Measurements from ENCODE around the gene VAPA.
"Not testable (repeated sequence)": the region's sequence is repeated elsewhere in the genome, so short reads cannot be mapped to it uniquely, and the experiment has no call there.

Gene VAPA

GRCh38 chr18:9876867-9877654 lies 36.8 kb upstream of the VAPA start:
- TF ChIP-seq POLR2A (IDR thresholded peaks at IDR 0.05; ENCODE audit: low read depth, low read length), result no peak
- FAIRE-seq (peak; percentile 98), DNase-seq (ENCODE audit: insufficient read length, low spot score) (peak; percentile 29)

GRCh38 chr18:9877655-9878014 lies 36.2 kb upstream of the VAPA start:
- FAIRE-seq, result no peak
- DNase-seq (ENCODE audit: insufficient read length, low spot score), result no peak
- TF ChIP-seq POLR2A (IDR thresholded peaks at IDR 0.05; ENCODE audit: low read depth, low read length), result no peak

GRCh38 chr18:9878095-9878494 lies 35.7 kb upstream of the VAPA start:
- no peak for DNase-seq (ENCODE audit: insufficient read length, low spot score)
- no peak for FAIRE-seq
- no peak for TF ChIP-seq POLR2A (IDR thresholded peaks at IDR 0.05; ENCODE audit: low read depth, low read length)

GRCh38 chr18:9878783-9879242 lies 35.0 kb upstream of the VAPA start:
- TF ChIP-seq POLR2A (IDR thresholded peaks at IDR 0.05; ENCODE audit: low read depth, low read length), result no peak
- DNase-seq (ENCODE audit: insufficient read length, low spot score) (no peak), FAIRE-seq (no peak)

GRCh38 chr18:9884090-9884489 lies 29.7 kb upstream of the VAPA start:
- DNase-seq (ENCODE audit: insufficient read length, low spot score), result no peak
- TF ChIP-seq POLR2A (IDR thresholded peaks at IDR 0.05; ENCODE audit: low read depth, low read length), result no peak
- FAIRE-seq, result no peak

GRCh38 chr18:9884532-9885140 lies 29.2 kb upstream of the VAPA start:
- TF ChIP-seq POLR2A (IDR thresholded peaks at IDR 0.05; ENCODE audit: low read depth, low read length), result no peak
- FAIRE-seq, result no peak

GRCh38 chr18:9885170-9886004 lies 28.4 kb upstream of the VAPA start, which contains the start of gene TXNDC2:
Gene TXNDC2, plus strand, starts transcription at chr18:9885973. Its CDS starts 708 bp downstream, at chr18:9886681.
- no peak for FAIRE-seq
- DNase-seq (ENCODE audit: insufficient read length, low spot score), result no peak

More at GRCh38 chr18:9884532-9885140, 29.2 kb upstream of the VAPA start:
- DNase-seq (ENCODE audit: insufficient read length, low spot score), result no peak

GRCh38 chr18:9886005-9886348 lies 27.8 kb upstream of the VAPA start:
- FAIRE-seq (no peak), DNase-seq (ENCODE audit: insufficient read length, low spot score) (no peak)
- TF ChIP-seq POLR2A (IDR thresholded peaks at IDR 0.05; ENCODE audit: low read depth, low read length), result no peak

More at GRCh38 chr18:9885170-9886004, 28.4 kb upstream of the VAPA start, which contains the start of gene TXNDC2:
- no peak for TF ChIP-seq POLR2A (IDR thresholded peaks at IDR 0.05; ENCODE audit: low read depth, low read length)

GRCh38 chr18:9887992-9888391 lies 25.8 kb upstream of the VAPA start:
- TF ChIP-seq POLR2A (IDR thresholded peaks at IDR 0.05; ENCODE audit: low read depth, low read length), result no peak
- FAIRE-seq (no peak), DNase-seq (ENCODE audit: insufficient read length, low spot score) (no peak)

- DNase-seq (ENCODE audit: insufficient read length, low spot score), result no peak
These were observed 23.6 kb upstream of the VAPA start for GRCh38 chr18:9890196-9890595.

GRCh38 chr18:9890957-9891356 lies 22.9 kb upstream of the VAPA start:
- no peak for DNase-seq (ENCODE audit: insufficient read length, low spot score)
- TF ChIP-seq POLR2A (IDR thresholded peaks at IDR 0.05; ENCODE audit: low read depth, low read length), result no peak
- FAIRE-seq, result no peak

More at GRCh38 chr18:9890196-9890595, 23.6 kb upstream of the VAPA start:
- no peak for FAIRE-seq
- no peak for TF ChIP-seq POLR2A (IDR thresholded peaks at IDR 0.05; ENCODE audit: low read depth, low read length)

- DNase-seq (ENCODE audit: insufficient read length, low spot score); FAIRE-seq: not testable (repeated sequence)
These were observed 22.3 kb upstream of the VAPA start for GRCh38 chr18:9891515-9891914.

- no peak for TF ChIP-seq POLR2A (IDR thresholded peaks at IDR 0.05; ENCODE audit: low read depth, low read length)
- DNase-seq (ENCODE audit: insufficient read length, low spot score) (no peak), FAIRE-seq (no peak)
These were observed 19.3 kb upstream of the VAPA start for GRCh38 chr18:9894454-9895068.

- no peak for DNase-seq (ENCODE audit: insufficient read length, low spot score)
- no peak for FAIRE-seq
- no peak for TF ChIP-seq POLR2A (IDR thresholded peaks at IDR 0.05; ENCODE audit: low read depth, low read length)
These were observed 16.7 kb upstream of the VAPA start for GRCh38 chr18:9897129-9897528.

GRCh38 chr18:9897787-9898291 lies 16.0 kb upstream of the VAPA start:
- DNase-seq (ENCODE audit: insufficient read length, low spot score); FAIRE-seq: not testable (repeated sequence)
